ENCODE measurements around the gene REELD1. TPM values are rescaled to one million over a fixed set of nuclear protein-coding genes. Genes with fewer than 3 reads are reported as not detected.

The REELD1 gene
- total RNA-seq, 1 donor = not detected

DNA sequence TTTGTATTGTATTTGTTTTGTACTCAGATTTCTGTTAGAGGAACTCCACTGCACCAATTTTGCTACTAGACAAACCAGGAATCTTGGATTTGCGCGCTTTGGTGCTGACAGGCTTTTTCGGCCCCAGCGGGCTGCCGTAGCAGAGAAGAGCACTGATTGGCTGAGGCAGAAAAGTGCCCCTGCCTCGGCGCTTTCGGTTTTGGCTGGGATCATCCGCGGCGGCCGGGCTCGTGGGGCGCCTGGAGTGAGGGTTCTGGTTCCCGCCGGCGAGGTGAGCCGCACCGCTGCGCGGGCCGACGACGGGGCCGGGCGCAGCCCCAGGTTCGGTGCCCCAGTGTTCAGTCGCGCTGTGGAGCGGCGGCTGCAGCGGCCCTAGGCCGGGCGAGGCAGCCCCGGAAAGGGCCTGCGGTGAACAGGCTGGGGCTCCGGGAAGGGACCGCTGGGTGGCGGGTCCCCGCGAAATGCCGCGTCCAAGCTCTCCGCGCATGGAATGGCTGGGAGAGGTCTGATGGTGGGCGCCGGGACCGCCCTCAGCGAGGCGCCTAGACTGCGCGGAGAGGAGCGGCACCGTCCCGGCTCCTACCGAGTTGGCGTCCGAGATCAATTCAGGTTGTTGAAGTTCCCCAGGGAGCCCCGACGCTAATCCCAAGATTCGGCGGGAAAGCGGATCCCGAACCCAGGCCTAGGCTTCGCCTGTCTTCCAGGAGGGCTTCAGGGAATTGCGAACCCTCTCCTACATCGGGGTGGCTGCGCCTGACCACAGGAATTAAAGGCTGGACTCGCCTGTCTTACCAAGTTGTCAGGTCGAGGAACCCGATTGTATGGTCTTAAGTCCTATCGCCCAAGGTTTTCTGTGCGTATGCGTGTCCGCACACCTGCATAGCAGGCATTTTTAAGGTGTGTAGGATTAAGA is 38.5 kb upstream of the REELD1 start, which contains the start of gene LSM6:
Gene LSM6 (plus strand): TSS at position 178 of the 913 bp plus-strand sequence. CDS start 7,204 bp downstream, outside the sequence.
- TF ChIP-seq, protein P1, sequence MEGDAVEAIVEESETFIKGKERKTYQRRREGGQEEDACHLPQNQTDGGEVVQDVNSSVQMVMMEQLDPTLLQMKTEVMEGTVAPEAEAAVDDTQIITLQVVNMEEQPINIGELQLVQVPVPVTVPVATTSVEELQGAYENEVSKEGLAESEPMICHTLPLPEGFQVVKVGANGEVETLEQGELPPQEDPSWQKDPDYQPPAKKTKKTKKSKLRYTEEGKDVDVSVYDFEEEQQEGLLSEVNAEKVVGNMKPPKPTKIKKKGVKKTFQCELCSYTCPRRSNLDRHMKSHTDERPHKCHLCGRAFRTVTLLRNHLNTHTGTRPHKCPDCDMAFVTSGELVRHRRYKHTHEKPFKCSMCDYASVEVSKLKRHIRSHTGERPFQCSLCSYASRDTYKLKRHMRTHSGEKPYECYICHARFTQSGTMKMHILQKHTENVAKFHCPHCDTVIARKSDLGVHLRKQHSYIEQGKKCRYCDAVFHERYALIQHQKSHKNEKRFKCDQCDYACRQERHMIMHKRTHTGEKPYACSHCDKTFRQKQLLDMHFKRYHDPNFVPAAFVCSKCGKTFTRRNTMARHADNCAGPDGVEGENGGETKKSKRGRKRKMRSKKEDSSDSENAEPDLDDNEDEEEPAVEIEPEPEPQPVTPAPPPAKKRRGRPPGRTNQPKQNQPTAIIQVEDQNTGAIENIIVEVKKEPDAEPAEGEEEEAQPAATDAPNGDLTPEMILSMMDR (IDR thresholded peaks at IDR 0.05; ENCODE audit: extremely low read depth, low read depth, low read length) = no peak
- H2AFZ ChIP-seq (ENCODE audit: low read length) = peak within 1 kb of the TSS; percentile 93
- H4K20me1 ChIP-seq (ENCODE audit: insufficient read depth, low read length) = peaks cover 7% of the 10 kb centered on the region
- H3K9me3 ChIP-seq (ENCODE audit: low read depth, low read length) = no peaks in the 10 kb centered on the region
- peak; percentile 92 for DNase-seq (ENCODE audit: insufficient read length, low spot score, missing footprints)
- H3K79me2 ChIP-seq (ENCODE audit: insufficient read depth, low read length) = peaks cover 50% of the 10 kb centered on the region
- H3K4me1 ChIP-seq (ENCODE audit: insufficient read depth, low read length) = peaks cover 9% of the 10 kb centered on the region
- no peaks in the 10 kb centered on the region for H3K27me3 ChIP-seq (ENCODE audit: insufficient read depth, low read length)
- no peaks in the 10 kb centered on the region for H3K36me3 ChIP-seq (ENCODE audit: insufficient read depth, low read length)
- peak within 1 kb of the TSS; percentile 88 for H3K27ac ChIP-seq (ENCODE audit: low read depth, low read length)
- H3K4me3 ChIP-seq (ENCODE audit: insufficient read depth, low read length) = peak within 1 kb of the TSS; percentile 96
- H3K4me2 ChIP-seq (ENCODE audit: insufficient read depth, low read length) = peak within 1 kb of the TSS; percentile 86

DNA sequence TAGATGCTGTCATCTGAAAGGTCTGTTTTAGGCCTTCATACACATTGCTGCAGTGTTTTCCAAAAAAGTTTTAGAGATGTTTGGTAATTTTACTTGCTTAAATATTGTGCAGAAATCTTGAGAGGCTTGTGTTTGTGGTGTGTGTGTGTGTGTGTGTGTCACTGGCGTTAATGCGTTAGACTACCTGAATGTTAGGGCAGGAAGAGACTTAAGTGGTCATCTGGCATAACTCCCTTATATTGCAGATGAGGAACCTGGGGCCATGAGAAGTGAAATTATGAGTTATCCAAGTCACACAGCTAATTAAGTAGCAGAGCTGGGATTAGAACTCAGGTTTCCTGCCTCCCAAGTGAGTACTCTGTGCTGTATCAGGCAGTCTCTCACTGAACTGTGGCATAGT is 37.4 kb upstream of the REELD1 start:
- Histone ChIP-seq H3K27ac (ENCODE audit: low read depth, low read length) (no peak overlapping the region), H3K79me2 (ENCODE audit: insufficient read depth, low read length) (peaks cover 59% of the 10 kb centered on the region), H4K20me1 (ENCODE audit: insufficient read depth, low read length) (peaks cover 8% of the 10 kb centered on the region), H3K36me3 (ENCODE audit: insufficient read depth, low read length) (no peaks in the 10 kb centered on the region), H3K4me3 (ENCODE audit: insufficient read depth, low read length) (peak overlapping the region; percentile 96), H3K4me2 (ENCODE audit: insufficient read depth, low read length) (peak overlapping the region; percentile 86), H3K27me3 (ENCODE audit: insufficient read depth, low read length) (no peaks in the 10 kb centered on the region), H3K4me1 (ENCODE audit: insufficient read depth, low read length) (peaks cover 9% of the 10 kb centered on the region), H2AFZ (ENCODE audit: low read length) (no peak overlapping the region), H3K9me3 (ENCODE audit: low read depth, low read length) (no peaks in the 10 kb centered on the region)
- TF ChIP-seq, protein P1 (IDR thresholded peaks at IDR 0.05; ENCODE audit: extremely low read depth, low read depth, low read length) = no peak
- no peak for DNase-seq (ENCODE audit: insufficient read length, low spot score, missing footprints)

DNA sequence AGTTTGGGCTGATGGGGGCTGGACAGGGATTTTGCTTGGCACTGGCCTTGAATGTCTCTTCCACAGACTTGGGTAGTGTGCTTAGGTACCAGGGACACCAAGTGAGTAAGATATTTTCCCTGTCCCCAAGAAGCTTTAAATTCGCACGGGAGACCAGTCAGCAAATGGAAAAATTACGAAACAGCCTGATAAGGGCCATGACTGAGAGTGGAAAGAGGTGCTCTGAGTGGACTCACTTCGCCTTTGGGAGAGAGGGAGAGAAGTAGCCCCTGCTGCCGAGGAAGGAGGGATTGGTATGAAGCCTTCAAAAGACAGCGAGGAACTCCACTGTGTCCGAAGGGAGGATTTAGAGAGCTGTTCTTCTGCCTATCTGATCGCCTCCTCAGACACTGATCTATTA is 36.2 kb upstream of the REELD1 start:
- TF ChIP-seq, protein P1 (IDR thresholded peaks at IDR 0.05; ENCODE audit: extremely low read depth, low read depth, low read length) = no peak
- no peak for DNase-seq (ENCODE audit: insufficient read length, low spot score, missing footprints)

DNA sequence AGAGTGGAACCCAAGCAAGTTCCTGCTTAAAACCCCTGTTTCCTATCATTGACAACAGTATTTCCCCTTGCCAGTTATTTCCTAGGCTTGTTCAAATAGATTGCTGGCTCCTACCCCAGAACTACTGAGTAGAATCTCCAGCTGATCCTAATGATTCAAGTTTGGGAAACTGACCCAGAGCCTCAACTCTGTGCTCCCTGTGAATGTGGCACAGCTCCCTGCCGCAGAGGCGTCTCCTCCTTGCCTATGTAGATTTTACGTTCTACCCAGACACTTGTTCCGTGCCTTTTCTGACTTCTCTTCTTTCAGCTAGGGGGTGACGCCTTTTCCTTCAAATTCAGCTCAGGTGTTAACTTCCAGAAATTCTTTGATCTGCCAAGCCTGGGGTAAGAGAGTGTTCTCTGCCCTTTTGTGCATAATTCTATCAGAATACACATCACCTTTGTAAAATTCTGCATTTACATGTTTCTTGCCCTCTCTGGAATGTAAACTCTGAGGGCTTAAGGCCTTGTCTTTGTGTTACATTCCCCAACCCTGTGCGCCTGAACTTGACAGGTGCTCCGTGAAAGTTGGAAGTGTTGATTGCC is 34.5 kb upstream of the REELD1 start:
- no peak for DNase-seq (ENCODE audit: insufficient read length, low spot score, missing footprints)
- Histone ChIP-seq H3K27ac (ENCODE audit: low read depth, low read length) (no peak overlapping the region), H4K20me1 (ENCODE audit: insufficient read depth, low read length) (peaks cover 8% of the 10 kb centered on the region), H2AFZ (ENCODE audit: low read length) (no peak overlapping the region), H3K9me3 (ENCODE audit: low read depth, low read length) (no peaks in the 10 kb centered on the region), H3K4me1 (ENCODE audit: insufficient read depth, low read length) (peaks cover 9% of the 10 kb centered on the region), H3K4me2 (ENCODE audit: insufficient read depth, low read length) (no peak overlapping the region), H3K79me2 (ENCODE audit: insufficient read depth, low read length) (peaks cover 70% of the 10 kb centered on the region), H3K4me3 (ENCODE audit: insufficient read depth, low read length) (no peak overlapping the region), H3K36me3 (ENCODE audit: insufficient read depth, low read length) (peaks cover 8% of the 10 kb centered on the region), H3K27me3 (ENCODE audit: insufficient read depth, low read length) (no peaks in the 10 kb centered on the region)
- TF ChIP-seq, protein P1 (IDR thresholded peaks at IDR 0.05; ENCODE audit: extremely low read depth, low read depth, low read length) = no peak

More for the DNA sequence above, 36.2 kb upstream of the REELD1 start:
- H3K9me3 ChIP-seq (ENCODE audit: low read depth, low read length) = no peaks in the 10 kb centered on the region
- no peak overlapping the region for H3K27ac ChIP-seq (ENCODE audit: low read depth, low read length)
- H4K20me1 ChIP-seq (ENCODE audit: insufficient read depth, low read length) = peaks cover 8% of the 10 kb centered on the region
- H3K4me1 ChIP-seq (ENCODE audit: insufficient read depth, low read length) = peaks cover 9% of the 10 kb centered on the region
- no peak overlapping the region for H3K4me2 ChIP-seq (ENCODE audit: insufficient read depth, low read length)
- no peaks in the 10 kb centered on the region for H3K36me3 ChIP-seq (ENCODE audit: insufficient read depth, low read length)
- H3K4me3 ChIP-seq (ENCODE audit: insufficient read depth, low read length) = no peak overlapping the region
- H2AFZ ChIP-seq (ENCODE audit: low read length) = no peak overlapping the region
- H3K27me3 ChIP-seq (ENCODE audit: insufficient read depth, low read length) = no peaks in the 10 kb centered on the region
- H3K79me2 ChIP-seq (ENCODE audit: insufficient read depth, low read length) = peaks cover 69% of the 10 kb centered on the region

Data from osteoblast (primary cell).